DND-41 (cell line): ENCODE data around the gene MBP.

Experiments
- CTCF ChIP-seq: IDR thresholded peaks from 2 replicates; pipeline ENCODE4 v1.5.1; 2012; ENCODE audit warnings: borderline replicate concordance, low read length, moderate library complexity, mild to moderate bottlenecking; ENCODE audit not compliant: poor library complexity, severe bottlenecking; ENCODE audit errors: extremely low read depth
- EZH2 ChIP-seq: IDR thresholded peaks from 3 replicates; pipeline ENCODE4 v1.6.1; 2012; ENCODE audit warnings: borderline replicate concordance, low read depth, mild to moderate bottlenecking, moderate library complexity, low read length, inconsistent platforms; ENCODE audit not compliant: severe bottlenecking

GRCh38 chr18:77098538-77099174 lies 33.9 kb downstream of the MBP start:
- TF ChIP-seq CTCF (no peak), EZH2 (no peak)
